ENCODE results near the gene EIF1AX. TPM values are rescaled to one million over a fixed set of nuclear protein-coding genes. Genes with fewer than 3 reads are reported as not detected.

EIF1AX gene
- total and polyA plus RNA-seq, 2 donors (not counting 1 experiment from before 2014, with no cell fraction given), result 30.1 to 85.1 TPM

DNA sequence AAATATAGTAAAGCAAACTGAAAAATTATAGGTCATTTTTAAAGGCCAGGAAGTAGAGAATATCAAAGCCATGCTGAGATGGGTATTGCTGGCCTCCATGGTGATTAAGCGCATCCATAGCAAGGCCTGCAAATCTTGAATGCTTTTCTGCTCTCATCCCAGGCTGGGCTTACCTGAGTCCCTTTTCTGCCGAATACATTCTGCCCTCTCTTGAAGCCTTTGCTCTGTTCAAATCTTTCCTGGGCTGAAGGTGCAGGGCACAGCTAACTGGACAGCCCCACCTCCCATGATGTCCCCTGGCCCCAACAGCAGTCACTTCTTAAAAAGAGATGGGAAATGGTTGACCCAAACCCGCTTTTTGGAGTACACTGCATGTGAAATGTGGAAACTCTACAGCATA is 10.1 kb upstream of the EIF1AX start:
- Histone ChIP-seq H3K36me3 (ENCODE audit: control insufficient read depth, insufficient read depth, low read length) (no peaks in the 10 kb centered on the region), H3K4me2 (ENCODE audit: extremely low read depth, insufficient read depth, low read length) (no peak overlapping the region), H3K4me1 (ENCODE audit: control insufficient read depth, extremely low read depth, insufficient read depth, low read length) (no peaks in the 10 kb centered on the region), H4K20me1 (ENCODE audit: control insufficient read depth, extremely low read depth, insufficient read depth, low read length) (no peaks in the 10 kb centered on the region), H3K27ac (ENCODE audit: insufficient read depth, low read length) (no peak overlapping the region), H3K9me3 (ENCODE audit: control insufficient read depth, insufficient read depth, low read depth, low read length) (no peaks in the 10 kb centered on the region), H3K27me3 (ENCODE audit: control insufficient read depth, insufficient read depth, low read length) (no peaks in the 10 kb centered on the region), H3K79me2 (ENCODE audit: control insufficient read depth, insufficient read depth, low read length) (no peaks in the 10 kb centered on the region), H3K9ac (ENCODE audit: insufficient read depth, low read length) (no peak overlapping the region), H2AFZ (ENCODE audit: low read length) (no peak overlapping the region), H3K4me3 (replicated peaks in 1 of 4; ENCODE audit: control extremely low read depth in 1 of 4, insufficient read depth in 1 of 4, low read depth in 3 of 4, low read length in 4 of 4) (no peak overlapping the region)
- DNase-seq (ENCODE audit: low read depth in 2 of 2), result no peak
- TF ChIP-seq CTCF (conservative IDR thresholded peaks at IDR 0.05 in 1 of 2, IDR thresholded peaks at IDR 0.05 in 1 of 2; ENCODE audit: low read depth in 1 of 2, low read length in 2 of 2) (no peak), EZH2 (IDR thresholded peaks at IDR 0.05; ENCODE audit: low read length, missing control alignments) (no peak)

GRCh38 chrX:20149326-20149725 is 7.7 kb upstream of the EIF1AX start:
- Histone ChIP-seq H3K27ac (ENCODE audit: insufficient read depth, low read length) (no peak overlapping the region), H3K4me1 (ENCODE audit: control insufficient read depth, extremely low read depth, insufficient read depth, low read length) (no peaks in the 10 kb centered on the region), H3K27me3 (ENCODE audit: control insufficient read depth, insufficient read depth, low read length) (no peaks in the 10 kb centered on the region), H3K4me3 (replicated peaks in 1 of 4; ENCODE audit: control extremely low read depth in 1 of 4, insufficient read depth in 1 of 4, low read depth in 3 of 4, low read length in 4 of 4) (no peak overlapping the region), H3K36me3 (ENCODE audit: control insufficient read depth, insufficient read depth, low read length) (no peaks in the 10 kb centered on the region), H2AFZ (ENCODE audit: low read length) (no peak overlapping the region), H4K20me1 (ENCODE audit: control insufficient read depth, extremely low read depth, insufficient read depth, low read length) (no peaks in the 10 kb centered on the region), H3K9ac (ENCODE audit: insufficient read depth, low read length) (no peak overlapping the region), H3K4me2 (ENCODE audit: extremely low read depth, insufficient read depth, low read length) (no peak overlapping the region), H3K9me3 (ENCODE audit: control insufficient read depth, insufficient read depth, low read depth, low read length) (no peaks in the 10 kb centered on the region), H3K79me2 (ENCODE audit: control insufficient read depth, insufficient read depth, low read length) (no peaks in the 10 kb centered on the region)
- TF ChIP-seq CTCF (conservative IDR thresholded peaks at IDR 0.05 in 1 of 2, IDR thresholded peaks at IDR 0.05 in 1 of 2; ENCODE audit: low read depth in 1 of 2, low read length in 2 of 2) (no peak), EZH2 (IDR thresholded peaks at IDR 0.05; ENCODE audit: low read length, missing control alignments) (no peak)
- DNase-seq (ENCODE audit: low read depth in 2 of 2), result no peak

DNA sequence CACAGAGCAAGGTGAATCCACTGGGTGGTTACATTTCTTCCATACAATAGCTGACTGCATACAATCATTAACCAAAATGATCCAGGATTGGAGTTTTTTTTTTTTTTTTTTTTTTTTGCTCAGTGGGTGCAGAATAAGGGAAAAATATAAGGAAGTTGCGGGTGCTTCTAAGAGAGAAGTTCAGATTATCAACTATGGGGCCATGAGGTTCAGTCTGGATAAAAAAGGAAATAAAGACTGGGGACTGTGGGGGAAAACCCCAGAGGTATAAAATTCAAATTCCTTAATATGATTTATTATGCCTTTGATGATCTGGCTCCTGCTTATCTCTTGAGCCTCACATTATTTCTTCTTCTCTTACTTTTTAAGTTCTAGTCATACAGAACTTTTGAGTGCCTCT is 5.9 kb upstream of the EIF1AX start:
- Histone ChIP-seq H3K9me3 (ENCODE audit: control insufficient read depth, insufficient read depth, low read depth, low read length) (no peaks in the 10 kb centered on the region), H3K79me2 (ENCODE audit: control insufficient read depth, insufficient read depth, low read length) (no peaks in the 10 kb centered on the region), H3K9ac (ENCODE audit: insufficient read depth, low read length) (no peak overlapping the region), H3K4me2 (ENCODE audit: extremely low read depth, insufficient read depth, low read length) (no peak overlapping the region), H3K4me1 (ENCODE audit: control insufficient read depth, extremely low read depth, insufficient read depth, low read length) (no peaks in the 10 kb centered on the region), H3K27ac (ENCODE audit: insufficient read depth, low read length) (no peak overlapping the region), H2AFZ (ENCODE audit: low read length) (no peak overlapping the region), H3K27me3 (ENCODE audit: control insufficient read depth, insufficient read depth, low read length) (no peaks in the 10 kb centered on the region), H3K4me3 (replicated peaks in 1 of 4; ENCODE audit: control extremely low read depth in 1 of 4, insufficient read depth in 1 of 4, low read depth in 3 of 4, low read length in 4 of 4) (no peak overlapping the region), H3K36me3 (ENCODE audit: control insufficient read depth, insufficient read depth, low read length) (no peaks in the 10 kb centered on the region), H4K20me1 (ENCODE audit: control insufficient read depth, extremely low read depth, insufficient read depth, low read length) (no peaks in the 10 kb centered on the region)
- DNase-seq (ENCODE audit: low read depth in 2 of 2), result no peak
- no peak for TF ChIP-seq EZH2 (IDR thresholded peaks at IDR 0.05; ENCODE audit: low read length, missing control alignments)
- TF ChIP-seq CTCF (conservative IDR thresholded peaks at IDR 0.05 in 1 of 2, IDR thresholded peaks at IDR 0.05 in 1 of 2; ENCODE audit: low read depth in 1 of 2, low read length in 2 of 2), result no peak
